K562 (cell line): ENCODE results near the gene CAPN10. TPM values are rescaled to one million over a fixed set of nuclear protein-coding genes. Genes with fewer than 3 reads are reported as not detected.

ENCODE experiments used
- ARID4B ChIP-seq: sonication (generic); formaldehyde crosslinking; IDR thresholded peaks from 2 replicates; pipeline ENCODE4 v1.8.0; 2022; ENCODE audit warnings: mild to moderate bottlenecking, missing genetic modification reagents
- BHLHE40 ChIP-seq: IDR thresholded peaks from 2 replicates; pipeline ENCODE4 v1.6.1; 2011; ENCODE audit warnings: low read length, improper control_type of control experiment
- CBFA2T3 ChIP-seq: fragments of 450-650 bp; IDR thresholded peaks from 2 replicates; pipeline ENCODE4 v1.6.1; 2017
- CEBPB ChIP-seq: fragments of 450-650 bp; IDR thresholded peaks from 2 replicates; pipeline ENCODE4 v1.6.1; 2016; ENCODE audit warnings: missing genetic modification characterization, missing compliant biosample characterization
- CTCF ChIP-seq, 3 experiments: IDR thresholded peaks in 2 of 3; conservative IDR thresholded peaks in 1 of 3; 2 replicates each; pipeline ENCODE4 v1.5.1; 2011 to 2012; ENCODE audit warnings: low read length in 3 of 3, mild to moderate bottlenecking in 3 of 3, control low read depth in 2 of 3, improper control_type of control experiment in 1 of 3, inconsistent platforms in 1 of 3, low read depth in 1 of 3, mixed read lengths in 1 of 3, moderate library complexity in 1 of 3; ENCODE audit not compliant: insufficient read depth in 2 of 3
- DLX4 ChIP-seq: fragments of 250-450 bp; sonication (Bioruptor Pico); IDR thresholded peaks from 2 replicates; pipeline ENCODE4 v1.6.1; 2021; ENCODE audit warnings: mild to moderate bottlenecking
- ESRRB ChIP-seq: fragments of 250-450 bp; sonication (Bioruptor Pico); IDR thresholded peaks from 2 replicates; pipeline ENCODE4 v1.5.0; 2020; ENCODE audit warnings: mild to moderate bottlenecking, moderate library complexity, borderline replicate concordance
- HDAC1 ChIP-seq, 2 experiments: fragments of 450-650 bp; IDR thresholded peaks; 2 replicates each; pipeline ENCODE4 v1.6.1; 2016 to 2017; ENCODE audit warnings: inconsistent platforms in 1 of 2, mild to moderate bottlenecking in 1 of 2, moderate library complexity in 1 of 2
- JUND ChIP-seq, 2 experiments: IDR thresholded peaks; 2 replicates in 1 of 2; 3 replicates in 1 of 2; pipeline ENCODE4 v1.6.1; 2011; ENCODE audit warnings: borderline replicate concordance in 2 of 2, low read depth in 2 of 2, low read length in 2 of 2, improper control_type of control experiment in 1 of 2, missing biosample characterization in 1 of 2, missing genetic modification characterization in 1 of 2, missing genetic modification reagents in 1 of 2
- KLF13 ChIP-seq: fragments of 450-650 bp; IDR thresholded peaks from 2 replicates; pipeline ENCODE4 v1.6.1; 2016; ENCODE audit warnings: missing genetic modification characterization, low read depth, mild to moderate bottlenecking, missing compliant biosample characterization, moderate library complexity, borderline replicate concordance
- MNT ChIP-seq, 2 experiments: fragments of 450-650 bp; conservative IDR thresholded peaks; 2 replicates each; pipeline ENCODE4 v1.6.1; 2017; ENCODE audit warnings: mild to moderate bottlenecking in 2 of 2, moderate library complexity in 2 of 2
- NFE2 ChIP-seq: IDR thresholded peaks from 2 replicates; pipeline ENCODE4 v1.6.1; 2014; ENCODE audit warnings: antibody characterized with exemption, low read depth
- NFIC ChIP-seq: fragments of 450-650 bp; IDR thresholded peaks from 2 replicates; pipeline ENCODE4 v1.6.1; 2017; ENCODE audit warnings: mild to moderate bottlenecking, inconsistent platforms
- NFIX ChIP-seq: fragments of 250-450 bp; sonication (Bioruptor Pico); IDR thresholded peaks from 2 replicates; pipeline ENCODE4 v1.4.0; 2020; ENCODE audit warnings: low read depth, mild to moderate bottlenecking, moderate library complexity
- RCOR1 ChIP-seq, 2 experiments: IDR thresholded peaks; 2 replicates each; pipeline ENCODE4 v1.6.1; 2012; ENCODE audit warnings: low read depth in 2 of 2, low read length in 2 of 2, borderline replicate concordance in 1 of 2, improper control_type of control experiment in 1 of 2
- USF1 ChIP-seq: sonication (generic); formaldehyde crosslinking; IDR thresholded peaks from 2 replicates; pipeline ENCODE4 v1.9.0; 2022; ENCODE audit warnings: mild to moderate bottlenecking, missing genetic modification reagents
- polyA plus RNA-seq, 8 experiments: library from polyadenylated mRNA; depleted of rRNA in 4 of 8; stranded (reverse) in 5 of 8; unstranded in 3 of 8; fragments of >200 nt; fragmentation: Nextera tagmentation in 2 of 8; fragmentation: Illumina TruSeq in 1 of 8; extraction: Ambion mirVana in 2 of 8; extraction: Trizol in 1 of 8; gene quantifications; 2 replicates each; pipeline versions ENCODE4 v1.2.1 to v1.2.3, GENCODE V29; 2011 to 2014; ENCODE audit warnings: inconsistent platforms in 1 of 8, missing spikeins in 1 of 8
- total RNA-seq, 7 experiments: library from RNA; depleted of rRNA in 6 of 7; stranded (reverse); fragments of >200 nt in 6 of 7; fragmentation: Illumina TruSeq in 2 of 7; extraction: Trizol in 2 of 7; gene quantifications; 2 replicates each; pipeline versions ENCODE4 v1.2.1 to v1.2.3, GENCODE V29; 2011 to 2021; ENCODE audit warnings: low replicate concordance in 1 of 7

Gene CAPN10
- total and polyA plus RNA-seq, 9 of the 15 experiments (the other 6 are each of a cell fraction or from before 2014, with no cell fraction given): 0.08 to 26.1 (median 8.4) TPM

- peak; percentile 29; the same call in 1 of the 2 replicates for TF ChIP-seq KLF13 (tag)
- peak; percentile 20; the same call in 1 of the 2 replicates for TF ChIP-seq CBFA2T3
- TF ChIP-seq RCOR1 (IDR thresholded peaks at IDR 0.05; ENCODE audit: borderline replicate concordance in 1 of 2, low read depth in 2 of 2, low read length in 2 of 2): no peak
- peak; percentile 86 to 90 for TF ChIP-seq MNT (conservative IDR thresholded peaks at IDR 0.05)
- TF ChIP-seq USF1 (CRISPR knock-in tag): peak; percentile 78
- no peak for TF ChIP-seq ESRRB (CRISPR knock-in tag)
- peak; percentile 51 to 71 (median 66) for TF ChIP-seq CTCF (IDR thresholded peaks at IDR 0.05 in 2 of 3, conservative IDR thresholded peaks at IDR 0.05 in 1 of 3; ENCODE audit: insufficient read depth in 2 of 3, low read depth in 1 of 3, low read length in 3 of 3)
- TF ChIP-seq ARID4B: peak; percentile 63; the same call in 1 of the 2 replicates
- peak; percentile 66; the same call in 1 of the 2 replicates for TF ChIP-seq JUND (IDR thresholded peaks at IDR 0.05; ENCODE audit: borderline replicate concordance, low read depth, low read length)
- peak; percentile 28; the same call in 1 of the 3 replicates for TF ChIP-seq JUND (tag; IDR thresholded peaks at IDR 0.05; ENCODE audit: borderline replicate concordance, low read depth, low read length)
- TF ChIP-seq NFE2: 0 out of 2 replicates have a peak, but pooled peaks have one; percentile 3
- peak; percentile 32; the same call in 1 of the 2 replicates for TF ChIP-seq CEBPB (tag)
- peak; percentile 47; the same call in 1 of the 2 replicates for TF ChIP-seq NFIC
- TF ChIP-seq NFIX (CRISPR knock-in tag): no peak
- TF ChIP-seq HDAC1 (IDR thresholded peaks at IDR 0.05): peak in 1 of 2 experiments; percentile 34; a peak in 1 of 4 replicates
- no peak for TF ChIP-seq DLX4
- TF ChIP-seq BHLHE40: peak; percentile 74
Observed at GRCh38 chr2:240579771-240580614, 6.5 kb upstream of the CAPN10 start (continued).
